HepG2 (cell line): ENCODE data around the gene FLT3LG. TPM values are rescaled to one million over a fixed set of nuclear protein-coding genes. Genes with fewer than 3 reads are reported as not detected.

Experiments used
- EP300 ChIP-seq, 3 experiments: sonication (generic) in 1 of 3; formaldehyde crosslinking in 1 of 3; IDR thresholded peaks; 2 replicates each; pipeline versions ENCODE4 v1.5.1 to v1.6.1; 2011 to 2020; ENCODE audit warnings: low read depth in 2 of 3, low read length in 2 of 3, borderline replicate concordance in 1 of 3, improper control_type of control experiment in 1 of 3, mild to moderate bottlenecking in 1 of 3, missing genetic modification reagents in 1 of 3, moderate library complexity in 1 of 3
- KAT2B ChIP-seq: fragments of 150-350 bp; IDR thresholded peaks from 2 replicates; pipeline ENCODE4 v1.6.1; 2014; ENCODE audit warnings: low read depth, low read length, borderline replicate concordance
- KDM4B ChIP-seq: sonication (generic); formaldehyde crosslinking; IDR thresholded peaks from 2 replicates; pipeline ENCODE4 v1.4.0; 2020; ENCODE audit warnings: missing genetic modification reagents
- KDM6A ChIP-seq: IDR thresholded peaks from 2 replicates; pipeline ENCODE4 v1.6.1; 2016; ENCODE audit warnings: low read depth
- KLF11 ChIP-seq: IDR thresholded peaks from 2 replicates; pipeline ENCODE4 v1.6.1; 2016; ENCODE audit warnings: missing compliant biosample characterization
- MED8 ChIP-seq: sonication (generic); formaldehyde crosslinking; IDR thresholded peaks from 2 replicates; pipeline ENCODE4 v1.8.1; 2023; ENCODE audit warnings: mild to moderate bottlenecking, missing genetic modification reagents; ENCODE audit not compliant: insufficient replicate concordance
- POLR2AphosphoS5 ChIP-seq: IDR thresholded peaks from 2 replicates; pipeline ENCODE4 v1.6.1; 2012; ENCODE audit warnings: low read depth, low read length
- RORA ChIP-seq: sonication (generic); formaldehyde crosslinking; IDR thresholded peaks from 2 replicates; pipeline ENCODE4 v1.5.0; 2020; ENCODE audit warnings: mild to moderate bottlenecking, missing genetic modification reagents, moderate library complexity
- ZFX ChIP-seq: sonication (generic); formaldehyde crosslinking; IDR thresholded peaks from 2 replicates; pipeline ENCODE4 v1.4.0; 2020; ENCODE audit warnings: mild to moderate bottlenecking, low read depth, missing genetic modification reagents, moderate library complexity
- ZNF782 ChIP-seq: sonication (generic); formaldehyde crosslinking; IDR thresholded peaks from 2 replicates; pipeline ENCODE4 v1.4.0; 2020; ENCODE audit warnings: missing genetic modification reagents, mild to moderate bottlenecking, borderline replicate concordance
- polyA plus RNA-seq, 8 experiments: library from polyadenylated mRNA; depleted of rRNA in 3 of 8; stranded (reverse) in 7 of 8; unstranded in 1 of 8; fragments of >200 nt; fragmentation: Illumina TruSeq in 4 of 8; extraction: Trizol in 4 of 8; gene quantifications; 2 replicates each; pipeline versions ENCODE4 v1.2.1 to v1.2.3, GENCODE V29; 2011 to 2016; ENCODE audit warnings: low read depth in 4 of 8, missing spikeins in 1 of 8, mixed read lengths in 1 of 8; ENCODE audit not compliant: insufficient read depth in 1 of 8
- total RNA-seq, 5 experiments: library from RNA; depleted of rRNA; stranded (reverse); fragments of >200 nt; fragmentation: Illumina TruSeq; extraction: Trizol; gene quantifications; 2 replicates each; pipeline ENCODE4 v1.2.3, GENCODE V29; 2016; ENCODE audit warnings: low read depth in 1 of 5
- TF ChIP-seq, protein P1 (sequence below): sonication (generic); formaldehyde crosslinking; conservative IDR thresholded peaks from 2 replicates; pipeline ENCODE4 v1.5.0; 2020; ENCODE audit warnings: missing genetic modification reagents
- TF ChIP-seq, protein P2 (sequence below): sonication (generic); formaldehyde crosslinking; IDR thresholded peaks from 2 replicates; pipeline ENCODE4 v1.4.0; 2020; ENCODE audit warnings: missing genetic modification reagents
- TF ChIP-seq, protein P3 (sequence below): sonication (generic); formaldehyde crosslinking; conservative IDR thresholded peaks from 2 replicates; pipeline ENCODE4 v1.8.1; 2023; ENCODE audit warnings: missing genetic modification reagents
- TF ChIP-seq, protein P4 (sequence below): sonication (generic); formaldehyde crosslinking; IDR thresholded peaks from 2 replicates; pipeline ENCODE4 v1.5.1; 2020; ENCODE audit warnings: mild to moderate bottlenecking, missing genetic modification reagents, borderline replicate concordance
- TF ChIP-seq, protein P5 (sequence below): sonication (generic); formaldehyde crosslinking; IDR thresholded peaks from 2 replicates; pipeline ENCODE4 v1.4.0; 2020; ENCODE audit warnings: missing genetic modification reagents

The FLT3LG gene
- total and polyA plus RNA-seq, 2 of the 13 experiments (the other 11 are each of a cell fraction or from before 2014, with no cell fraction given) = 1.5 to 2.6 TPM

DNA sequence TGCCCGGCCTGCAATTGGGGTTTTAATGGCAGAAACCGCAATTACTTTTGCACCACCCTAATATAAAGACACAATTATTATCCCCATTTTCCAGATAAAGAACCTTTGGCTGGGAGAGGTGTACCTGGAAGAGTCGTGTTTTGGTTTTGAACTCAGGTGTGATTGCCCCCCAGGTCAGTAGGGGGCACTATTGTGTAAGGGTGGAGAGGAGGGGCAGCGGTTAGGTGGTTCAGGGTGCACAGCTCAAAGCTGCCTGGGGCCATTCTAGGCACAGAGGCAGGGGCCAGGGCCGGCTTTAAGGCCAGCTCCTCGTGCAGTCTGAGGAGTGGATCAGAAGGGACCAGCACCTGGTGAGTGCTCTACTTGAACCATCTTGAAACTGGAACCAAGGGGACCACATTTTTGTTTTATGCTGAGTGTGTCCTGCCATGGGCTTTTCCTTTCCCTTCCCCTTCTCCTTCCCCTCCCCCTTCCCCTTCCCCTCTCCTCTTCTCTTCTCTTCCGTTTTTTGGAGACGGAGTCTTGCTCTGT is 32.6 kb downstream of the FLT3LG start (continued):
- TF ChIP-seq, protein P1, sequence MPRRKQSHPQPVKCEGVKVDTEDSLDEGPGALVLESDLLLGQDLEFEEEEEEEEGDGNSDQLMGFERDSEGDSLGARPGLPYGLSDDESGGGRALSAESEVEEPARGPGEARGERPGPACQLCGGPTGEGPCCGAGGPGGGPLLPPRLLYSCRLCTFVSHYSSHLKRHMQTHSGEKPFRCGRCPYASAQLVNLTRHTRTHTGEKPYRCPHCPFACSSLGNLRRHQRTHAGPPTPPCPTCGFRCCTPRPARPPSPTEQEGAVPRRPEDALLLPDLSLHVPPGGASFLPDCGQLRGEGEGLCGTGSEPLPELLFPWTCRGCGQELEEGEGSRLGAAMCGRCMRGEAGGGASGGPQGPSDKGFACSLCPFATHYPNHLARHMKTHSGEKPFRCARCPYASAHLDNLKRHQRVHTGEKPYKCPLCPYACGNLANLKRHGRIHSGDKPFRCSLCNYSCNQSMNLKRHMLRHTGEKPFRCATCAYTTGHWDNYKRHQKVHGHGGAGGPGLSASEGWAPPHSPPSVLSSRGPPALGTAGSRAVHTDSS (CRISPR knock-in tag) = no peak
- TF ChIP-seq EP300 (IDR thresholded peaks at IDR 0.05; ENCODE audit: low read depth in 2 of 2, low read length in 2 of 2) (no peak), EP300 (CRISPR knock-in tag; IDR thresholded peaks at IDR 0.05; ENCODE audit: borderline replicate concordance) (no peak), KDM6A (CRISPR knock-in tag) (no peak), KAT2B (no peak), MED8 (no peak), RORA (CRISPR knock-in tag) (no peak), POLR2AphosphoS5 (no peak), KDM4B (CRISPR knock-in tag) (0 out of 2 replicates have a peak, but pooled peaks have one; percentile 33), ZNF782 (no peak), KLF11 (CRISPR knock-in tag) (no peak), ZFX (no peak)
- TF ChIP-seq, protein P2, sequence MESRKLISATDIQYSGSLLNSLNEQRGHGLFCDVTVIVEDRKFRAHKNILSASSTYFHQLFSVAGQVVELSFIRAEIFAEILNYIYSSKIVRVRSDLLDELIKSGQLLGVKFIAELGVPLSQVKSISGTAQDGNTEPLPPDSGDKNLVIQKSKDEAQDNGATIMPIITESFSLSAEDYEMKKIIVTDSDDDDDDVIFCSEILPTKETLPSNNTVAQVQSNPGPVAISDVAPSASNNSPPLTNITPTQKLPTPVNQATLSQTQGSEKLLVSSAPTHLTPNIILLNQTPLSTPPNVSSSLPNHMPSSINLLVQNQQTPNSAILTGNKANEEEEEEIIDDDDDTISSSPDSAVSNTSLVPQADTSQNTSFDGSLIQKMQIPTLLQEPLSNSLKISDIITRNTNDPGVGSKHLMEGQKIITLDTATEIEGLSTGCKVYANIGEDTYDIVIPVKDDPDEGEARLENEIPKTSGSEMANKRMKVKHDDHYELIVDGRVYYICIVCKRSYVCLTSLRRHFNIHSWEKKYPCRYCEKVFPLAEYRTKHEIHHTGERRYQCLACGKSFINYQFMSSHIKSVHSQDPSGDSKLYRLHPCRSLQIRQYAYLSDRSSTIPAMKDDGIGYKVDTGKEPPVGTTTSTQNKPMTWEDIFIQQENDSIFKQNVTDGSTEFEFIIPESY (CRISPR knock-in tag) = peak; percentile 24; the same call in 1 of the 2 replicates
- TF ChIP-seq, protein P3, sequence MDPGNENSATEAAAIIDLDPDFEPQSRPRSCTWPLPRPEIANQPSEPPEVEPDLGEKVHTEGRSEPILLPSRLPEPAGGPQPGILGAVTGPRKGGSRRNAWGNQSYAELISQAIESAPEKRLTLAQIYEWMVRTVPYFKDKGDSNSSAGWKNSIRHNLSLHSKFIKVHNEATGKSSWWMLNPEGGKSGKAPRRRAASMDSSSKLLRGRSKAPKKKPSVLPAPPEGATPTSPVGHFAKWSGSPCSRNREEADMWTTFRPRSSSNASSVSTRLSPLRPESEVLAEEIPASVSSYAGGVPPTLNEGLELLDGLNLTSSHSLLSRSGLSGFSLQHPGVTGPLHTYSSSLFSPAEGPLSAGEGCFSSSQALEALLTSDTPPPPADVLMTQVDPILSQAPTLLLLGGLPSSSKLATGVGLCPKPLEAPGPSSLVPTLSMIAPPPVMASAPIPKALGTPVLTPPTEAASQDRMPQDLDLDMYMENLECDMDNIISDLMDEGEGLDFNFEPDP (CRISPR knock-in tag) = no peak
- TF ChIP-seq, protein P4, sequence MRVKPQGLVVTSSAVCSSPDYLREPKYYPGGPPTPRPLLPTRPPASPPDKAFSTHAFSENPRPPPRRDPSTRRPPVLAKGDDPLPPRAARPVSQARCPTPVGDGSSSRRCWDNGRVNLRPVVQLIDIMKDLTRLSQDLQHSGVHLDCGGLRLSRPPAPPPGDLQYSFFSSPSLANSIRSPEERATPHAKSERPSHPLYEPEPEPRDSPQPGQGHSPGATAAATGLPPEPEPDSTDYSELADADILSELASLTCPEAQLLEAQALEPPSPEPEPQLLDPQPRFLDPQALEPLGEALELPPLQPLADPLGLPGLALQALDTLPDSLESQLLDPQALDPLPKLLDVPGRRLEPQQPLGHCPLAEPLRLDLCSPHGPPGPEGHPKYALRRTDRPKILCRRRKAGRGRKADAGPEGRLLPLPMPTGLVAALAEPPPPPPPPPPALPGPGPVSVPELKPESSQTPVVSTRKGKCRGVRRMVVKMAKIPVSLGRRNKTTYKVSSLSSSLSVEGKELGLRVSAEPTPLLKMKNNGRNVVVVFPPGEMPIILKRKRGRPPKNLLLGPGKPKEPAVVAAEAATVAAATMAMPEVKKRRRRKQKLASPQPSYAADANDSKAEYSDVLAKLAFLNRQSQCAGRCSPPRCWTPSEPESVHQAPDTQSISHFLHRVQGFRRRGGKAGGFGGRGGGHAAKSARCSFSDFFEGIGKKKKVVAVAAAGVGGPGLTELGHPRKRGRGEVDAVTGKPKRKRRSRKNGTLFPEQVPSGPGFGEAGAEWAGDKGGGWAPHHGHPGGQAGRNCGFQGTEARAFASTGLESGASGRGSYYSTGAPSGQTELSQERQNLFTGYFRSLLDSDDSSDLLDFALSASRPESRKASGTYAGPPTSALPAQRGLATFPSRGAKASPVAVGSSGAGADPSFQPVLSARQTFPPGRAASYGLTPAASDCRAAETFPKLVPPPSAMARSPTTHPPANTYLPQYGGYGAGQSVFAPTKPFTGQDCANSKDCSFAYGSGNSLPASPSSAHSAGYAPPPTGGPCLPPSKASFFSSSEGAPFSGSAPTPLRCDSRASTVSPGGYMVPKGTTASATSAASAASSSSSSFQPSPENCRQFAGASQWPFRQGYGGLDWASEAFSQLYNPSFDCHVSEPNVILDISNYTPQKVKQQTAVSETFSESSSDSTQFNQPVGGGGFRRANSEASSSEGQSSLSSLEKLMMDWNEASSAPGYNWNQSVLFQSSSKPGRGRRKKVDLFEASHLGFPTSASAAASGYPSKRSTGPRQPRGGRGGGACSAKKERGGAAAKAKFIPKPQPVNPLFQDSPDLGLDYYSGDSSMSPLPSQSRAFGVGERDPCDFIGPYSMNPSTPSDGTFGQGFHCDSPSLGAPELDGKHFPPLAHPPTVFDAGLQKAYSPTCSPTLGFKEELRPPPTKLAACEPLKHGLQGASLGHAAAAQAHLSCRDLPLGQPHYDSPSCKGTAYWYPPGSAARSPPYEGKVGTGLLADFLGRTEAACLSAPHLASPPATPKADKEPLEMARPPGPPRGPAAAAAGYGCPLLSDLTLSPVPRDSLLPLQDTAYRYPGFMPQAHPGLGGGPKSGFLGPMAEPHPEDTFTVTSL (CRISPR knock-in tag) = no peak
- TF ChIP-seq, protein P5, sequence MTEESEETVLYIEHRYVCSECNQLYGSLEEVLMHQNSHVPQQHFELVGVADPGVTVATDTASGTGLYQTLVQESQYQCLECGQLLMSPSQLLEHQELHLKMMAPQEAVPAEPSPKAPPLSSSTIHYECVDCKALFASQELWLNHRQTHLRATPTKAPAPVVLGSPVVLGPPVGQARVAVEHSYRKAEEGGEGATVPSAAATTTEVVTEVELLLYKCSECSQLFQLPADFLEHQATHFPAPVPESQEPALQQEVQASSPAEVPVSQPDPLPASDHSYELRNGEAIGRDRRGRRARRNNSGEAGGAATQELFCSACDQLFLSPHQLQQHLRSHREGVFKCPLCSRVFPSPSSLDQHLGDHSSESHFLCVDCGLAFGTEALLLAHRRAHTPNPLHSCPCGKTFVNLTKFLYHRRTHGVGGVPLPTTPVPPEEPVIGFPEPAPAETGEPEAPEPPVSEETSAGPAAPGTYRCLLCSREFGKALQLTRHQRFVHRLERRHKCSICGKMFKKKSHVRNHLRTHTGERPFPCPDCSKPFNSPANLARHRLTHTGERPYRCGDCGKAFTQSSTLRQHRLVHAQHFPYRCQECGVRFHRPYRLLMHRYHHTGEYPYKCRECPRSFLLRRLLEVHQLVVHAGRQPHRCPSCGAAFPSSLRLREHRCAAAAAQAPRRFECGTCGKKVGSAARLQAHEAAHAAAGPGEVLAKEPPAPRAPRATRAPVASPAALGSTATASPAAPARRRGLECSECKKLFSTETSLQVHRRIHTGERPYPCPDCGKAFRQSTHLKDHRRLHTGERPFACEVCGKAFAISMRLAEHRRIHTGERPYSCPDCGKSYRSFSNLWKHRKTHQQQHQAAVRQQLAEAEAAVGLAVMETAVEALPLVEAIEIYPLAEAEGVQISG = peak; percentile 76
